ENCODE data around the gene TDRD9. TPM values are rescaled to one million over a fixed set of nuclear protein-coding genes. Genes with fewer than 3 reads are reported as not detected.

TDRD9 gene
- total RNA-seq, 1 donor from 2014 or later, result 8.5 TPM

- Histone ChIP-seq H3K4me1 (peaks cover 31% of the 10 kb centered on the region), H3K4me3 (no peak overlapping the region), H3K36me3 (no peaks in the 10 kb centered on the region), H3K9me3 (no peaks in the 10 kb centered on the region), H3K27ac (peak overlapping the region; percentile 9), H3K27me3 (ENCODE audit: low read depth) (no peaks in the 10 kb centered on the region)
- DNase-seq (no peak), ATAC-seq (peak; percentile 5 to 13)
- intact Hi-C loops (cut with DNase I), result no loop called here
- TF ChIP-seq CTCF (IDR thresholded peaks at IDR 0.05), result no peak
Observed at GRCh38 chr14:103890821-103891666, 37.2 kb upstream of the TDRD9 start.

GRCh38 chr14:103891667-103892215, 36.5 kb upstream of the TDRD9 start:
- intact Hi-C loops (cut with DNase I), result no loop called here
- Histone ChIP-seq H3K9me3 (no peaks in the 10 kb centered on the region), H3K27me3 (ENCODE audit: low read depth) (no peaks in the 10 kb centered on the region), H3K4me3 (no peak overlapping the region), H3K36me3 (no peaks in the 10 kb centered on the region), H3K4me1 (peaks cover 27% of the 10 kb centered on the region), H3K27ac (no peak overlapping the region)
- DNase-seq (no peak), ATAC-seq (no peak)
- no peak for TF ChIP-seq CTCF (IDR thresholded peaks at IDR 0.05)

GRCh38 chr14:103892247-103892646, 36.0 kb upstream of the TDRD9 start:
- intact Hi-C loops (cut with DNase I), result no loop called here
- Histone ChIP-seq H3K9me3 (no peaks in the 10 kb centered on the region), H3K4me3 (no peak overlapping the region), H3K27ac (no peak overlapping the region), H3K36me3 (no peaks in the 10 kb centered on the region), H3K27me3 (ENCODE audit: low read depth) (no peaks in the 10 kb centered on the region), H3K4me1 (peaks cover 22% of the 10 kb centered on the region)
- no peak for ATAC-seq
- no peak for DNase-seq
- TF ChIP-seq CTCF (IDR thresholded peaks at IDR 0.05), result no peak

- TF ChIP-seq CTCF (IDR thresholded peaks at IDR 0.05), result no peak
- DNase-seq (no peak), ATAC-seq (peak in 1 of 2 donors; percentile 3)
- Histone ChIP-seq H3K36me3 (no peaks in the 10 kb centered on the region), H3K4me3 (no peak overlapping the region), H3K9me3 (no peaks in the 10 kb centered on the region), H3K27ac (no peak overlapping the region), H3K4me1 (peaks cover 21% of the 10 kb centered on the region), H3K27me3 (ENCODE audit: low read depth) (no peaks in the 10 kb centered on the region)
- intact Hi-C loops (cut with DNase I), result no loop called here
Observed at GRCh38 chr14:103894034-103894722, 34.1 kb upstream of the TDRD9 start.

- Histone ChIP-seq H3K4me3 (no peak overlapping the region), H3K27ac (no peak overlapping the region), H3K36me3 (no peaks in the 10 kb centered on the region), H3K4me1 (peaks cover 17% of the 10 kb centered on the region), H3K9me3 (no peaks in the 10 kb centered on the region), H3K27me3 (ENCODE audit: low read depth) (no peaks in the 10 kb centered on the region)
- no peak for TF ChIP-seq CTCF (IDR thresholded peaks at IDR 0.05)
- ATAC-seq (peak; percentile 6 to 26), DNase-seq (no peak)
- intact Hi-C loops (cut with DNase I), result no loop called here
Observed at GRCh38 chr14:103894723-103895059, 33.6 kb upstream of the TDRD9 start.
